Muscle of leg (tissue), 11 donors: ENCODE measurements around the gene PTPRK. TPM values are rescaled to one million over a fixed set of nuclear protein-coding genes. Genes with fewer than 3 reads are reported as not detected.
"Not testable (repeated sequence)": the region's sequence is repeated elsewhere in the genome, so short reads cannot be mapped to it uniquely, and the experiment has no call there.

Experiments used
- DNase-seq: peaks from one replicate; pipeline ENCODE4 v3.0.0; 2013
- H3K27ac ChIP-seq: one replicate; pipeline ENCODE4 v1.5.1; 2013; ENCODE audit warnings: mild to moderate bottlenecking, low read length, control low read depth
- H3K27me3 ChIP-seq: one replicate; pipeline ENCODE4 v1.6.1; 2013; ENCODE audit warnings: low read length; ENCODE audit not compliant: control insufficient read depth, insufficient read depth
- H3K36me3 ChIP-seq: one replicate; pipeline ENCODE4 v1.6.1; 2013; ENCODE audit warnings: low read length; ENCODE audit not compliant: control insufficient read depth, insufficient read depth
- H3K4me1 ChIP-seq: one replicate; pipeline ENCODE4 v1.6.1; 2013; ENCODE audit warnings: low read length; ENCODE audit not compliant: control insufficient read depth, insufficient read depth
- H3K4me3 ChIP-seq: one replicate; pipeline ENCODE4 v1.5.1; 2013; ENCODE audit warnings: low read length, control low read depth
- H3K9me3 ChIP-seq: replicated peaks from 2 replicates; pipeline ENCODE4 v1.6.1; 2013; ENCODE audit warnings: low read depth, low read length; ENCODE audit not compliant: control insufficient read depth
- WGBS: methylation state at CpG from one replicate; pipeline ENCODE4 v1.1.5; 2013; ENCODE audit warnings: missing lambda C conversion rate; ENCODE audit not compliant: insufficient coverage; 5-methylcytosine and 5-hydroxymethylcytosine counted together
- polyA plus RNA-seq, 8 donors: library from polyadenylated mRNA; unstranded; fragments of 120-200 nt; gene quantifications; one replicate each; pipeline versions ENCODE4 v1.2.1 to v1.2.3, GENCODE V29; 2013; ENCODE audit warnings: inconsistent platforms in 1 of 8, low replicate concordance in 1 of 8; ENCODE audit not compliant: insufficient read length in 8 of 8, insufficient read depth in 1 of 8
- total RNA-seq: library from RNA; stranded (reverse); fragments of 120-200 nt; gene quantifications from one replicate; pipeline ENCODE4 v1.2.4, GENCODE V29; 2013

Gene PTPRK
- total and polyA plus RNA-seq, 9 donors = 14.4 to 21.8 (median 18.2) TPM

DNA sequence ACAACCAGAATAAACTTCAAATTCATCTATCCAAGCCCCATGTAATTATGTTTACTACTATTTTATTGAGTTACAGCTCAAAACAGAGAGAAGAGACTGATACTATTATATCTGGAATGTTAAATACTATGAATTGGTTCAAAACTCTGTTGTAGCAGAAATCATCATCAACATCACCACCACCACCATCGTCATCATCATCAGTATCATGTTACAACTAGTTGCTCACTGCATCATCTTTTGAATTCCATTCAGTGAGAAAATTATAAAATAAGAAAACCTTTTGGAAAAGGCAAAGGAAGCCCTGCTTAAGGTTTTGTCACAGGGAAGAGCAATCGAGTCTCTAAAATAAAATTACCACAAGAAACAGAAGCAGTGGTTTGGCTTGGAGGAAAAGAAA is 583.3 kb downstream of the PTPRK start:
- Histone ChIP-seq H3K27ac (no peak overlapping the region), H3K9me3 (peaks cover 4% of the 10 kb centered on the region), H3K27me3 (no peaks in the 10 kb centered on the region), H3K4me3 (no peak overlapping the region), H3K36me3 (no peaks in the 10 kb centered on the region), H3K4me1 (no peaks in the 10 kb centered on the region)
- no peak for DNase-seq
- no CpG with 5 or more reads among the region's 2 CpGs for WGBS

- Histone ChIP-seq H3K4me3 (no peak overlapping the region), H3K27ac (no peak overlapping the region)
- no CpG with 5 or more reads among the region's 1 CpG for WGBS
Measured at GRCh38 chr6:127934956-127935355, 585.4 kb downstream of the PTPRK start.

GRCh38 chr6:127933852-127934840 is 586.3 kb downstream of the PTPRK start:
- Histone ChIP-seq H3K4me3 (no peak overlapping the region), H3K9me3 (peaks cover 4% of the 10 kb centered on the region), H3K36me3 (no peaks in the 10 kb centered on the region), H3K4me1 (no peaks in the 10 kb centered on the region), H3K27ac (no peak overlapping the region), H3K27me3 (no peaks in the 10 kb centered on the region)
- DNase-seq = no peak
- no CpG with 5 or more reads among the region's 7 CpGs for WGBS

More at GRCh38 chr6:127934956-127935355, 585.4 kb downstream of the PTPRK start:
- Histone ChIP-seq H3K36me3 (no peaks in the 10 kb centered on the region), H3K27me3 (no peaks in the 10 kb centered on the region), H3K9me3 (peaks cover 4% of the 10 kb centered on the region), H3K4me1 (no peaks in the 10 kb centered on the region)
- DNase-seq = no peak

DNA sequence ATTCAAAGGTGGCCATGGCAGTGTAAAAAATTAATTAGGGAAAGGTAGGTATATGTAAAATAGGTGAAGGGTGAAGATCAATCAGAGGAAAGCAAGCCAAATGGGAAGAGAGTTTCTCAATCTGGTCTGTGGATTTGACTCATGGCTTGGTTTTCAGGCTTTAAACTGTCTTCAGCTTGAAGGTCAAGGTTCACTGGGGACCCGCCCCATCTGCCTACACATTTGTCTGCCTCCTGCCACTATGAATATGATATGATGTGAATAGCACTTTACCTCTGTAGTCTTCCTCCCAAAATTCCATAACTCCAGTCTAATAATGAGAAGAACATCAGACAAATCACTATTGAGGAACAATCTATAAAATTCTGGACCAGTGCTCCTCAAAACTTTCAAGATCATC is 587.3 kb downstream of the PTPRK start:
- no peak for DNase-seq
- H3K27me3 ChIP-seq = no peaks in the 10 kb centered on the region
- no peak overlapping the region for H3K4me3 ChIP-seq
- no peak overlapping the region for H3K27ac ChIP-seq
- no peaks in the 10 kb centered on the region for H3K36me3 ChIP-seq
- H3K9me3 ChIP-seq = peaks cover 4% of the 10 kb centered on the region
- H3K4me1 ChIP-seq = no peaks in the 10 kb centered on the region
- no CpG with 5 or more reads among the region's 1 CpG for WGBS

- WGBS = 81% methylated on average over 3 of the region's 5 CpGs
- peaks cover 4% of the 10 kb centered on the region for H3K9me3 ChIP-seq
- no peak for DNase-seq
- no peak overlapping the region for H3K27ac ChIP-seq
- no peak overlapping the region for H3K4me3 ChIP-seq
- H3K36me3 ChIP-seq = no peaks in the 10 kb centered on the region
- H3K4me1 ChIP-seq = no peaks in the 10 kb centered on the region
- no peaks in the 10 kb centered on the region for H3K27me3 ChIP-seq
Measured at GRCh38 chr6:127932708-127933107, 587.7 kb downstream of the PTPRK start.

DNA sequence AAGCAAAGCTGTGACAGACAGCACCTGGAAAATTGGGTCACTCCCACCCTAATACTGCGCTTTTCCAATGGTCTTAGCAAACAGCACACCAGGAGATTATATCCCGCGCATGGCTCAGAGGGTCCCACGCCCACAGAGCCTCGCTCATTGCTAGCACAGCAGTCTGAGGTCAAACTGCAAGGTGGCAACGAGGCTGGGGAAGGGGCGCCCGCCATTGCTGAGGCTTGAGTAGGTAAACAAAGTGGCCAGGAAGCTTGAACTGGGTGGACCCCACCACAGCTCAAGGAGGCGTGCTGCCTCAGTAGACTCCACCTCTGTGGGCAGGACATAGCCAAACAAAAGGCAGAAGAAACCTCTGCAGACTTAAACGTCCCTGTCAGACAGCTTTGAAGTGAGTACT is 594.0 kb downstream of the PTPRK start:
- not testable (repeated sequence) for H3K27me3 ChIP-seq, H3K4me1 ChIP-seq, H3K36me3 ChIP-seq, H3K4me3 ChIP-seq, DNase-seq, H3K9me3 ChIP-seq, H3K27ac ChIP-seq
- 82% methylated on average over 7 of the region's 10 CpGs for WGBS

GRCh38 chr6:127924440-127924839 is 596.0 kb downstream of the PTPRK start:
- WGBS = no CpG with 5 or more reads among the region's 2 CpGs

DNA sequence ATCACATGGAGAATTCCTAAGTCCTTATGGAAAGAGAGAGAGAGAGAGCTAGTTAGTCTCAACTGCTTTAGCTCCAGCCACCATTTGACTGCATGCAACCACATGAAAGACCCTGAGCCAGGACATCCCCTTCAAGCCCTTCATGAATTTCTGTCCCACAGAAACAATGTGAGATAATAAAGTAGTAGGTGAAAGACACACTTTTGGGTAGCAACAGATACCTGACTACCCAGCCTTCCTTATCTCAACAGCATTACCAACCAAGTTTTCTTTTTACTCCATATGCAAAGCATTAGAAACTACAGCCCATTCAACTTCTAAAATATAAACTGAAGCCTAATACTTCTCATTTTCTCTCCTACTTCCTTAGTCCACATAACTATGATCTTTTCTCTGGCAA is 596.4 kb downstream of the PTPRK start:
- H3K9me3 ChIP-seq = peaks cover 5% of the 10 kb centered on the region
- H3K36me3 ChIP-seq = no peaks in the 10 kb centered on the region
- no peak overlapping the region for H3K27ac ChIP-seq
- H3K27me3 ChIP-seq = no peaks in the 10 kb centered on the region
- H3K4me3 ChIP-seq = no peak overlapping the region
- DNase-seq = no peak
- no peaks in the 10 kb centered on the region for H3K4me1 ChIP-seq

More at GRCh38 chr6:127924440-127924839, 596.0 kb downstream of the PTPRK start:
- DNase-seq = no peak
- no peaks in the 10 kb centered on the region for H3K4me1 ChIP-seq
- no peaks in the 10 kb centered on the region for H3K36me3 ChIP-seq
- H3K27me3 ChIP-seq = no peaks in the 10 kb centered on the region
- no peak overlapping the region for H3K4me3 ChIP-seq
- H3K27ac ChIP-seq = no peak overlapping the region
- H3K9me3 ChIP-seq = peaks cover 5% of the 10 kb centered on the region

DNA sequence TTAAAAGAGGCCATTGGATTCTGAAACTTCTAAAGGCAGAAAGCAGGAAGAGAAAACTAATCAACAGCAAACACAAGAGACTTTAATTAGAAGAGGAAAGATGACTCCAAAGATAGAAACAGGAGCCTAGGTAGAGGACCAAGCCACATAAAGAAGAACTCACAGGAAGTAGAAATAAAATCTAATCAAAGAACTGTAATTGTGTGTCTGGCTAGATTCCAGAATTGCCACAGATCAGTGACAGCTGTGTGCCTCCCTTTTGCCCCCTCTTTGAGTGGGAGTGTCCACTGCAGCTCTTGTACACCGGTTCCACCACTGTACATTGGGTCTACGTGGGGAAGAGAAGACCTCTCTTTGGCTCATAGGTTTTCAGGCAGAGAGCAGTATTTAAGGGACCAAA is 597.3 kb downstream of the PTPRK start:
- DNase-seq = no peak

GRCh38 chr6:127921982-127922381 is 598.4 kb downstream of the PTPRK start:
- DNase-seq = no peak
- no peaks in the 10 kb centered on the region for H3K36me3 ChIP-seq
- no peaks in the 10 kb centered on the region for H3K27me3 ChIP-seq
- WGBS = no CpG with 5 or more reads among the region's 6 CpGs
- peaks cover 5% of the 10 kb centered on the region for H3K9me3 ChIP-seq
- no peak overlapping the region for H3K4me3 ChIP-seq
- no peaks in the 10 kb centered on the region for H3K4me1 ChIP-seq
- H3K27ac ChIP-seq = no peak overlapping the region

More for the DNA sequence above, 597.3 kb downstream of the PTPRK start:
- Histone ChIP-seq H3K9me3 (peaks cover 5% of the 10 kb centered on the region), H3K36me3 (no peaks in the 10 kb centered on the region), H3K4me1 (no peaks in the 10 kb centered on the region), H3K4me3 (no peak overlapping the region), H3K27me3 (no peaks in the 10 kb centered on the region), H3K27ac (no peak overlapping the region)
- WGBS = no CpG with 5 or more reads among the region's 2 CpGs
